ENCODE results near the gene UBTD1.

Gene UBTD1

DNA sequence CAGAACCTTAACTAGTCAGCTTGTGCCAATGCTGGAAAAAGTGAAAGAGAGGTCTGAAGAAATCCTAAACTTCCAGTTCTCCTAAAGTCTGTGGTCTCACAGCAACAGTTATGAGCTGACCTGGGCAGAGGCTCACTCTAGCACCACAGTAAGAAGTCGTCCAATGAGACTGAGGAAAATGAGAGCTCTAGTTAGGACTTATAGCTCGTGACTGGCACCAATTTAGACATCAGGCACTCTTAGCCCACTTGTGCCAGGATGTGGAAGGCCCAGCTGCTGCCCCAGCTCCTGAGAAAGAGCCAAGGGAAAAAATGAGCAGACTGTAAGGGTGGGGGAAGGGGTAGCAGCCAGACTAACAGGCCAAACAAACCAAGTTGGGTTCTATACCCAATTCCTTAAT, 8.1 kb upstream of the UBTD1 start:
- no peak for DNase-seq (ENCODE audit: low spot score)
- in situ Hi-C loops (cut with MboI; ENCODE audit: low pct_unique_long_range_greater_than_20kb, low sequenced_read_pairs, unreplicated experiment) = no loop called here
- no peak for TF ChIP-seq CTCF (IDR thresholded peaks at IDR 0.05; ENCODE audit: extremely low read depth, insufficient read depth, missing control alignments)

DNA sequence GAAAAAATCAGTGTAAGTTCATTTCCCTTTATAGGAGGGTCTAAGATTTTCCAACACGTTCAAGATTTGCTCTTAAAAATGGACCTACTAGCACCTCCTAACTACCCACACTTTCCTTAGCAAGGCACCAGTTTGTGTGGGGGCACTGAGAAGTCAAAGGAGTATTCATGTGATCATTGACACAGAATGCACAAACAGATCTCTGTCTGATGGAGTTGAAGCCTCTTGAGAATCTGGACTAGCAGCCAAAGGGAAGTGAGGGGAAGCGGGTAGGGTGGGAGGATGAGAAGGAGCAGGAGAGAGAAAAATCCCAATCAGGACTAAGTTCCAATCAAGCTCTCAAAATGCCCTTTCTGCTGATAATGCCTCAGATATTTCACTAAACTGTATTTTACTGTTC, 4.6 kb upstream of the UBTD1 start:
- in situ Hi-C loops (cut with MboI; ENCODE audit: low pct_unique_long_range_greater_than_20kb, low sequenced_read_pairs, unreplicated experiment) = no loop called here
- DNase-seq (ENCODE audit: low spot score) = no peak
- no peak for TF ChIP-seq CTCF (IDR thresholded peaks at IDR 0.05; ENCODE audit: extremely low read depth, insufficient read depth, missing control alignments)

GRCh38 chr10:97494863-97495506, 3.7 kb upstream of the UBTD1 start:
- DNase-seq (ENCODE audit: low spot score) = no peak
- in situ Hi-C loops (cut with MboI; ENCODE audit: low pct_unique_long_range_greater_than_20kb, low sequenced_read_pairs, unreplicated experiment) = no loop called here
- TF ChIP-seq CTCF (IDR thresholded peaks at IDR 0.05; ENCODE audit: extremely low read depth, insufficient read depth, missing control alignments) = no peak

GRCh38 chr10:97497572-97498075, 1.1 kb upstream of the UBTD1 start:
- DNase-seq (ENCODE audit: low spot score) = peak; percentile 86
- in situ Hi-C loops (cut with MboI; ENCODE audit: low pct_unique_long_range_greater_than_20kb, low sequenced_read_pairs, unreplicated experiment) = no loop called here
- TF ChIP-seq CTCF (IDR thresholded peaks at IDR 0.05; ENCODE audit: extremely low read depth, insufficient read depth, missing control alignments) = no peak

- DNase-seq (ENCODE audit: low spot score) = peak; percentile 100
- no peak for TF ChIP-seq CTCF (IDR thresholded peaks at IDR 0.05; ENCODE audit: extremely low read depth, insufficient read depth, missing control alignments)
- in situ Hi-C loops (cut with MboI; ENCODE audit: low pct_unique_long_range_greater_than_20kb, low sequenced_read_pairs, unreplicated experiment) = no loop called here
Measured at GRCh38 chr10:97498076-97498840, 466 bp upstream of the UBTD1 start, which contains the start of gene MMS19. TSS of gene MMS19 (minus strand) at chr10:97498422. CDS start at chr10:97498384, 38 bp downstream.

DNA sequence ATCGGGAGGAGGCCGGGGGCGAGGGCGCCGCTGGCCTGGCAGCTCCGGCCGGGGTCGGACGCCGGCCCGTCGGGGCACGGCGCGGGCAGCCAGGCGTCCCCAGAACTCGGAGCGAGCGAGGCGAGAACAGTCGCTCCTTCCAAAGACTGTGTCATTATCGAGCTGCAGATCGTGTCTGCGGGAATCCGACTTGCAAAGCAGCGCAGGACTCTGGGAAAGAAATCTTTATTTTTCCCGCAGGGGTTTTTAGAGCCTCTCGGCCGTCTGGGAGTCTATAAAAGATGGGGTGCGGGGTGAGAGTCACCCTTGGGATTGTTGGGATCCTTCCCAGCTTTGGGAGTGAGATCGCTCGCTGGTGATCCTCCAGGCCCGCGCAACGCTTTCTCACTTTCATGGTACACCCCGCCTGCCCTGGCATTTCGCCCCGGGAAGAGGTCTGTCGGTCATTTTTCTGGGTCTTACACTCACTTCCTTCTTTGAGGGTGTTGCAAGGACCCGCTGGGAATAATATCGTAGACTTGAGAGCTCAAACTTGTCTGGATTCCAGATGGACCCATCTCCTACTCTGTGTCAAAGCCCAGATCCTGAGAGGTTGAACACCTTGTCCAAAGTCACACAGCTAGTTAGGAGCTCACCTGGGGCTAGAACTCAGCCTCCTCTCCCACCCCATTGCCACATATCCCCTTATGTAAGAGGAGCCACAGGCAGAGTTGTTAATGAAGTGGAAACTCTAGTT, 1.0 kb downstream of the UBTD1 start:
- no peak for TF ChIP-seq CTCF (IDR thresholded peaks at IDR 0.05; ENCODE audit: extremely low read depth, insufficient read depth, missing control alignments)
- no peak for DNase-seq (ENCODE audit: low spot score)

More for the DNA sequence above, 1.0 kb downstream of the UBTD1 start:
- in situ Hi-C loops (cut with MboI; ENCODE audit: low pct_unique_long_range_greater_than_20kb, low sequenced_read_pairs, unreplicated experiment) = no loop called here
